CMK (cell line): ENCODE measurements around the gene GALNT18.

Experiments used
- DNase-seq: peaks from one replicate; pipeline ENCODE4 v3.0.0-alpha.2; 2010; ENCODE audit warnings: low read depth

The GALNT18 gene

GRCh38 chr11:11408436-11409221, 213.2 kb downstream of the GALNT18 start:
- no peak for DNase-seq

GRCh38 chr11:11407763-11408084, 214.1 kb downstream of the GALNT18 start:
- DNase-seq: no peak

DNA sequence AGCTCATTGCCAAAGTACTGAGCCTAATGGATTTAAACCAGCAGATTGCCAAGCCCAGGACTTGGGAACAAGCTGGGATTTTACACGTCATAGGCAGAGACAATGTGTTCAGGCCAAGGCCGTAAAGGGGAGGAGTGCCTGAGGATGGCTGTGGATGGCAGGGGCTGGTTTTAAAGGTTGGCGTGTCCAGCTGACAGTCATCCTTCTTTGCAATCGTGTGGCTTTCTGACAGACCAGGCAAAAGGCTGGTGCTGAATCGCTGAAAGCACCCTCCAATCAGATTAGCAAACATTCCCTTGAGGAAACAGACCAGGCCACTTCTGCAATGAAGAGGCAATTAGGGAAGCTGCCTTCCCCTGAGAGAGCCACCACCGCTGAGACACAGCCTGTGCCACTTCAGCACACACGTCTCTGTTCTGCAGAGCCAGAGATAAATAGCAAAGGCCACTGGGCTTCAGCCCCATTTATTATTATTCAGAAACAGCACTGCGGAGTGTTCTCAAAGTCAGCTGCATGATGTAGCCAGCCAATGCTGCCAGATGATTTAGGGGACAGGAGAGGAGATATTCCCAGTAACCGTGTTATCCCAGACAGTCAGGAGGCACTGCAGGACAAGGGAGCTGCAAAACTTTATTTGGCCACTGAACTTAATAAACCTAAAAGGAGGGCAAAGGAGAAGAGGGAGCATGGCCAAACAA, 214.6 kb downstream of the GALNT18 start:
- DNase-seq: no peak

DNA sequence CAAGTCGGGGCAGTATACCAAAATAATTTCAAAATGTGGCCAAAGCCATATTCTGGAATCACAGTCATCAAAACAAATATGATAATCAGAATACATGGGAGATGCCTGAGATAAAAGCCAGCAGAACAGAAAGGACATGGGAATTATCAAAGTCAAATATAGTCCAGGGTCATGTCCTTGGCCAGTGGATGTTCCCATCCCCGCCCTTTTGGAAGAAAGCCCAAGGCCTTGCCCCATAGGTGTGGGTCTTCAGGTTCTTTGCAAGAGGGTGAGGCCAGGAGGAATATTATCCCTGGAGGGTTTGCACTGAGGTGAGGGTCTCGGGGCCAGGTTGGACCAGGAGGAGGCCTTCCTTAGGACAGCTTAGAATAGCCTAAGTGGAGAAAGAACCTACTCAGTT, 215.2 kb downstream of the GALNT18 start:
- DNase-seq: no peak

GRCh38 chr11:11403763-11404725, 217.8 kb downstream of the GALNT18 start:
- no peak for DNase-seq

- DNase-seq: no peak
Observed at GRCh38 chr11:11401960-11402535, 219.8 kb downstream of the GALNT18 start.

DNA sequence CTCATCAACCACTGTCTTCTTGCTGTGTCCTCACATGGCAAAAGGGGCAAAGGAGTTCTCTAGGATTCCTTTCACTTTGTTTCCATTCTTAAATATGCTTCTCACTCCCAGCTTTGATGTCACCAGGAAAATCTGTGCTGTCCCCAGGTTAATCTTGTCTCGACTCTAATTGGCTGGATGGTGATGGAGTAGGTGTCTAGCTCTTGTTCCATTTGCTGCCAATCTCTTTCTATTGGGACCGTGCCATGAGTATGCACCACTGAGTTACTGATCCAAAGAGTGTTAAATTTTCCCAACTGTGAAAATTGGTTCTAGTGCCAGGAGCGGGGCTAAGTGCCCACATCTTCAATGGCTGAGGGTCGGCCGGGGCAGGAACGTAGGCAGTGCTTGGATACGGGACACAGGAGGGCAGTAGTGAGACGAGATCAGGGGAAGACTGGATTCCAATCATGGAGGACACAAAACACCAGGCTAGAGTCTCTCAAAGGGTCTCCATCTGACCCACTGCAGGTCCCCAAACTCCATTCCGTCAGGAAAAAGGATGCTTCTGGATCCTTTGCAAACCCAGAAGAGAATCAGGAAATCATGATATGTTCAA, 221.1 kb downstream of the GALNT18 start:
- DNase-seq: no peak

DNA sequence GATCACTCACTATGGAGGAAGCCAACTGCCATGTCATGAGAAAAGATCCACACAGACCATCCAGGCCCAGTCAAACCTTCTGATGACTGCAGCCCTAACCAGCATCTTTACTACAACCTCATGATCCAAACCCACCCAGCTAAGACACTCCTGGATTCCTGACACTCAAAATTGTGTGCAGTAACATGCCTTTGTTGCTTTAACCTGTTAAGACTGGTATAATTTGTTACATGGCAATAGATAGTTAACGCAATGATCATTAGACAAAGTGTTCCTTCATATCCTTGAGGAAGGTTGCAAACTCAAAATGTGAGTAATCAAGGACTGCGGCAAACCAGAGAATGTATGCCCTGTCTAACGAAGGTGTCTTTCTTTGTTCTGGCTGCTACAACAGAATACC, 221.7 kb downstream of the GALNT18 start:
- DNase-seq: no peak

DNA sequence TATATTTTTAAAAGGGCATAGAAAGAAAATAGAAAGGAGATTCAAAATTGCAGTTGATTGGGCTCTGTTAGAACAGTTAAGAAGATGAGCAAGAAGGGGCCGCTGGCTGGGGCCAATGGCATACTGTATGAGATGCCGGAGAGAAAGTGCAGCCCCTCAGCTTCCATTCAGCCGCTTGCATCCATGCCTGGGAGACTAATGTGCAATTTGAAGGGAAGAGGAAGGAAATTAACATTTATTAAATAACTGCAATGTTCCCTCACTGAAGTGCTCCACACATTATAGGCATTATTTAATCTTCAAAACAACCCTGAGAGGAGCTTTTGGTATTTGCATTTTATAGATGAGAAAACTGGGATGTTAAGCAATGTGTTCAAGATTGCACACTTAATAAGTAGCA, 224.0 kb downstream of the GALNT18 start:
- DNase-seq: no peak

DNA sequence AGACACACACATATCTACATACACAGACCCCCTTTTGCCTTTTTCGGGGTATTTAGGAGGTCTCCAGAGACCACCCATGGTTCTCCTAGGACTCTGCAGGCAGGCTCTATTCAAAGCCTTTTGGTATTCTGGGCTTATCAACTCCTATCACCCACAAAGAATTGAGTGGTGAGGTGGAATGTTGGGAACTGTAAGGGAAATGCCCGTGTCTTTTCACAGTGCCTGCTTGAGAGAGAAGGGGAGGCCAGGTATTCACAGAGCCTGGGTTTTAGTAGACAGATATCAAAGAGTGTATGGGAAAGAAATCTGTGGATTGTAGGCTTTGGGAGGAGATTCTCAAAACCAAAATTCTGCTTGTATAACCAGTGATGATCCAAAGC, 224.8 kb downstream of the GALNT18 start:
- no peak for DNase-seq

DNA sequence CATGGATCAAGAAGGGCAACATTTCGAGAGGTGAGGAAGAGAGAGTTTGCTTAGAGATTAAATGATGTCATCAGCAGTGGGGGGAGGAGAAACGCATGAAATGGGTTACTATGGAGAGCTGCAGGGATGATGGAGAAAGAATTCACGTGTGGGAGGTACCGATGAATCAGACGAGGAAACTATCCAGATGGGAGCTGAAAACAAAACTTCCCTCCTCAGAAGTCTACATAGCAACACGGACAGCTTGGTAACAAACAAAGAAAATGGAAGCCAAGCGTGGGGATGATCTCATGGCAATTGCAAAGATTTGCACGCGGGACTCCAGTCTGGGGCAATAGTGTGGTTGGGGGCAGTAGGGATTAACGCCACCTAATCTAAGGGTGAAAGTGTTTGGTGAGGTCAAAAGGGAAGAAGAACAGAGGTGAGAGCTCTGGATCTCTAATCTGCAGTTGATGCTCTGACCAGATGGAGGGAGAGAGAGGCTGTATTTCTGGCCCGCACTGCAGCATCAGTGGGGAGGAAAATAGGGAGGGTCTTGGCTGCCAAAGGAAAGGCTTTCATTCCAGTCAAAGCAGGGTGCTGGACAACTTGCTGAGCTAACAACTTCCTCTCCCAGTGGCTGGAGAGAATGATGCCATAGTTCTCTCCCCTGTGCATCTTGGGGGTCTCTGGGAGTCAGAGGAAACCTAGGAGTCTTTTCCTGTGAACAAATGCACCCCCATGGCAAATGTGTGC, 225.3 kb downstream of the GALNT18 start:
- no peak for DNase-seq

- DNase-seq: no peak
Observed at GRCh38 chr11:11395126-11395525, 226.7 kb downstream of the GALNT18 start.

DNA sequence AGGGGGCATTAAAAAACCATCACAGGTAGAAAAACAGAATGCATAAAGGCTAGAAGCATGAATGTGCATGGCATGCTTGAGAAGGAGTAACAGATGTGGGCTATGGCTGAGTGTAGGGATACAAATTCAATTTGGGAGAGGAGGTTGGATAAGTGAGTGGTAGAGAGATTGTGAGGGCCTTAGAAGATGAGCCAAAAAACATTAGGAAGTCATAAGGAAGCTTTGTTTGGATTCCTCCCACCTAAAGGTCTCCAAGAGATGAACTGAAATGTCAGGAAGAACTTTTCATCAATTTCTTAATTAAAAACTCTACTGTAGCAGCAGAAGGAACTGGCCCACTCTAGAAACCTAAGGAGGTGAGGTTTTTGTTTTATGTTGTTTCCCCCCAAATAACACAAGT, 227.6 kb downstream of the GALNT18 start:
- no peak for DNase-seq

DNA sequence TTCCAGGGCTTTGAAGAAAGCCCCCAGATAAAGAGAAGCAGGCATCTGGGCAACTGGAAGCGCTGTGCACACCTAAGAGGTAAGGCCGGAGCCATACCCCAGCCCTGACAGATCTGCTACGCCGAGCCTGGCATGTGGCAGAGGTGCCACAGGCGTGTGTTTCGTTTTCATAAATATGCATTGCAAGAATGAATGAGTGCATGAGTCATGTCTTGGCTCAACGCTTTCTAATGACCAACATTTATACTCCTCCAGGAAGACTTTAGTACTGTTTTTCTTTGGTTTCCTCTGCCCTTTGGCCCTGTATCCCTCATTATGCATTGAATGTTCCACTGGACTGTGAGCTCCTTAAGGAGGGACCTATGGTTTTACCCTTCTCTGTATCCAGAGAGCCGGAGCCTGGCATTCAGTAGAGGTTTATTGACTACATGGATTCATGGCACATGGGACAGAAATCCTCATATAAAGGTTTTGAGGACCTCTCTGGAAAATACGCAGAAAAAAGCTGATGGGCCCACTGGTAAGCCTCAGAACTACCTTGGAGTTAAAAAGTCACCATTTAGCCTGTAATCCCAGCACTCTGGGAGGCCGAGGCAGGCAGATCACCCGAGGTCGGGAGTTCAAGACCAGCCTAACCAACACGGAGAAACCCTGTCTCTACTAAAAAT, 229.9 kb downstream of the GALNT18 start:
- no peak for DNase-seq

GRCh38 chr11:11391169-11391568, 230.6 kb downstream of the GALNT18 start:
- no peak for DNase-seq

- DNase-seq: no peak
Observed at GRCh38 chr11:11390068-11390771, 231.6 kb downstream of the GALNT18 start.

GRCh38 chr11:11389238-11389637, 232.6 kb downstream of the GALNT18 start:
- DNase-seq: no peak

GRCh38 chr11:11387622-11388305, 234.0 kb downstream of the GALNT18 start:
- no peak for DNase-seq

DNA sequence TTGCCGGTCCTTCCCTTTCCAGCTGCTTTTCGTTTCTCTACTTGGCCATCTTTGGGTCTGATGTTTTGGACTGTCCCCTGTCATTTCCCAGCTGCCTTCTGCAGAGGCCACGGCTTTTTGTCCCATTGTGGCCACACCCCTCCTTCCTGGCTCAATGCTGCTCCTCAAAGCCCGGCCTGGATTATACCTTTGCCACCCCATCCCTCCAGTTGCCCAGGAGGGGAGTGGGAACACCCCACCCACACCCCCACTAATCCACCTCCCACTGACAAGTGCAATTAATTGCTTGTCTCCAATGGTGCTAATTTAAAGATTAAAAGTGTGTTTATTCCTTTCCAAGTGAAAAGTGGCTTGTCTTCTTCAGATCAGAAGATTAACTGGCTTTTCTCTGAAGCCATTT, 234.6 kb downstream of the GALNT18 start:
- no peak for DNase-seq
